IMR-90 (cell line): ENCODE results near the gene FLT3. TPM values are rescaled to one million over a fixed set of nuclear protein-coding genes. Genes with fewer than 3 reads are reported as not detected.

Experiments used
- ATAC-seq: fragments of 200-7000 bp; cut with Tn5 transposase; 2 replicates; pipeline ENCODE4 v1.9.1; 2020; ENCODE audit warnings: low read depth, mild to moderate bottlenecking, moderate library complexity
- BruUV-seq: library from RNA; stranded (reverse); fragments of 400-500 nt; replicated peaks from 2 replicates; lab custom pipeline; 2021; lab: Mats Ljungman, UMichigan
- CTCF ChIA-PET: fragments of 300-600 bp; formaldehyde crosslinking; extraction: SDS; loops from one replicate; lab custom pipeline; 2021; ENCODE audit warnings: antibody characterized with exemption; lab: Yijun Ruan, JAX
- POLR2A ChIA-PET: fragments of 300-600 bp; sonication (Branson Sonifier 250); formaldehyde crosslinking; loops from one replicate; lab custom pipeline; 2022; ENCODE audit warnings: antibody characterized with exemption; ENCODE audit not compliant: unreplicated experiment; lab: Charles Lee
- DNase-seq: peaks from one replicate; pipeline ENCODE4 v3.0.0; 2013
- H2AFZ ChIP-seq: replicated peaks from 2 replicates; pipeline ENCODE3; 2013; ENCODE audit warnings: low read length, mild to moderate bottlenecking; ENCODE audit not compliant: poor library complexity
- H2AK5ac ChIP-seq: 2 replicates; pipeline ENCODE4 v1.6.1; 2013; ENCODE audit warnings: low read depth, low read length, inconsistent platforms
- H2AK9ac ChIP-seq: replicated peaks from 2 replicates; pipeline ENCODE3; 2013; ENCODE audit warnings: mild to moderate bottlenecking, low read depth, low read length, moderate library complexity; ENCODE audit not compliant: poor library complexity
- H2BK120ac ChIP-seq: 2 replicates; pipeline ENCODE4 v1.6.1; 2013; ENCODE audit warnings: low read depth, low read length, inconsistent platforms
- H2BK15ac ChIP-seq: 3 replicates; pipeline ENCODE4 v1.6.1; 2013; ENCODE audit warnings: low read depth, low read length, inconsistent platforms
- H2BK20ac ChIP-seq: 2 replicates; pipeline ENCODE4 v1.6.1; 2013; ENCODE audit warnings: low read depth, mild to moderate bottlenecking, inconsistent platforms, low read length, moderate library complexity
- H2BK5ac ChIP-seq: 2 replicates; pipeline ENCODE4 v1.6.1; 2013; ENCODE audit warnings: mild to moderate bottlenecking, low read depth, low read length, inconsistent platforms; ENCODE audit not compliant: poor library complexity, severe bottlenecking
- H3K14ac ChIP-seq: replicated peaks from 2 replicates; pipeline ENCODE4 v1.6.1; 2013; ENCODE audit warnings: low read depth, low read length, inconsistent platforms
- H3K18ac ChIP-seq: 2 replicates; pipeline ENCODE4 v1.6.1; 2013; ENCODE audit warnings: low read depth, low read length, control low read depth
- H3K23ac ChIP-seq: 2 replicates; pipeline ENCODE4 v1.6.1; 2013; ENCODE audit warnings: low read depth, low read length, inconsistent platforms
- H3K27ac ChIP-seq: 2 replicates; pipeline ENCODE4 v1.5.1; 2013; ENCODE audit warnings: mild to moderate bottlenecking, control low read depth, low read length; ENCODE audit not compliant: insufficient read depth
- H3K27me3 ChIP-seq: 2 replicates; pipeline ENCODE4 v1.6.1; 2013; ENCODE audit warnings: low read length; ENCODE audit not compliant: control insufficient read depth, insufficient read depth
- H3K36me3 ChIP-seq: 2 replicates; pipeline ENCODE4 v1.6.1; 2013; ENCODE audit warnings: low read length, mixed read lengths; ENCODE audit not compliant: control insufficient read depth, insufficient read depth
- H3K4ac ChIP-seq: 2 replicates; pipeline ENCODE4 v1.6.1; 2013; ENCODE audit warnings: low read depth, low read length, inconsistent platforms
- H3K4me1 ChIP-seq: 2 replicates; pipeline ENCODE4 v1.6.1; 2013; ENCODE audit warnings: low read length, mixed read lengths; ENCODE audit not compliant: control insufficient read depth, insufficient read depth
- H3K4me2 ChIP-seq: 2 replicates; pipeline ENCODE4 v1.6.1; 2013; ENCODE audit warnings: low read depth, mild to moderate bottlenecking, control low read depth, low read length, moderate library complexity
- H3K4me3 ChIP-seq: 2 replicates; pipeline ENCODE4 v1.5.1; 2013; ENCODE audit warnings: low read depth, mild to moderate bottlenecking, control low read depth, low read length, moderate library complexity; ENCODE audit not compliant: insufficient read depth
- H3K56ac ChIP-seq: 2 replicates; pipeline ENCODE4 v1.6.1; 2013; ENCODE audit warnings: low read length, inconsistent platforms; ENCODE audit not compliant: insufficient read depth; ENCODE audit errors: extremely low read depth
- H3K79me1 ChIP-seq, 2 experiments: 2 replicates each; pipeline ENCODE4 v1.6.1; 2013; ENCODE audit warnings: low read length in 2 of 2, inconsistent platforms in 1 of 2, low read depth in 1 of 2
- H3K9ac ChIP-seq: 2 replicates; pipeline ENCODE4 v1.6.1; 2013; ENCODE audit warnings: low read depth, low read length, control low read depth
- H3K9me1 ChIP-seq: 2 replicates; pipeline ENCODE4 v1.6.1; 2013; ENCODE audit warnings: low read length, inconsistent platforms; ENCODE audit not compliant: insufficient read depth
- H3K9me3 ChIP-seq: 2 replicates; pipeline ENCODE4 v1.6.1; 2013; ENCODE audit warnings: low read length; ENCODE audit not compliant: control insufficient read depth, insufficient read depth
- H4K20me1 ChIP-seq: 2 replicates; pipeline ENCODE4 v1.6.1; 2013; ENCODE audit warnings: low read length, inconsistent platforms; ENCODE audit not compliant: insufficient read depth
- H4K5ac ChIP-seq: 2 replicates; pipeline ENCODE4 v1.6.1; 2013; ENCODE audit warnings: mild to moderate bottlenecking, low read depth, low read length, control low read depth
- H4K8ac ChIP-seq, 2 experiments: 2 replicates each; pipeline ENCODE4 v1.6.1; 2013; ENCODE audit warnings: low read depth in 2 of 2, low read length in 2 of 2, control low read depth in 1 of 2, inconsistent platforms in 1 of 2
- H4K91ac ChIP-seq: 2 replicates; pipeline ENCODE4 v1.6.1; 2013; ENCODE audit warnings: low read depth, low read length, inconsistent platforms; ENCODE audit not compliant: insufficient read depth
- BHLHE40 ChIP-seq: fragments of 150-350 bp; IDR thresholded peaks from 2 replicates; pipeline ENCODE4 v1.6.1; 2016; ENCODE audit warnings: mild to moderate bottlenecking, low read depth, low read length
- CEBPB ChIP-seq: IDR thresholded peaks from 2 replicates; pipeline ENCODE4 v1.6.1; 2012; ENCODE audit warnings: low read depth, low read length, improper control_type of control experiment
- CHD1 ChIP-seq: IDR thresholded peaks from 2 replicates; pipeline ENCODE4 v1.6.1; 2012; ENCODE audit warnings: low read depth, low read length, improper control_type of control experiment
- CTCF ChIP-seq: conservative IDR thresholded peaks from 2 replicates; pipeline ENCODE4 v1.5.1; 2012; ENCODE audit warnings: mild to moderate bottlenecking, low read depth, low read length, improper control_type of control experiment
- ELK1 ChIP-seq: fragments of 150-350 bp; IDR thresholded peaks from 2 replicates; pipeline ENCODE4 v1.6.1; 2016; ENCODE audit warnings: low read depth, mild to moderate bottlenecking, low read length, moderate library complexity, borderline replicate concordance
- FOS ChIP-seq: fragments of 150-350 bp; IDR thresholded peaks from 2 replicates; pipeline ENCODE4 v1.6.1; 2016; ENCODE audit warnings: low read depth, low read length
- MAFK ChIP-seq: IDR thresholded peaks from 2 replicates; pipeline ENCODE4 v1.6.1; 2012; ENCODE audit warnings: low read depth, low read length, improper control_type of control experiment
- MAZ ChIP-seq: IDR thresholded peaks from 2 replicates; pipeline ENCODE4 v1.6.1; 2012; ENCODE audit warnings: low read depth, mild to moderate bottlenecking, low read length, improper control_type of control experiment, moderate library complexity, borderline replicate concordance
- MXI1 ChIP-seq: IDR thresholded peaks from 2 replicates; pipeline ENCODE4 v1.6.1; 2012; ENCODE audit warnings: low read depth, mild to moderate bottlenecking, low read length, moderate library complexity, borderline replicate concordance
- NFE2L2 ChIP-seq: fragments of 150-350 bp; IDR thresholded peaks from 2 replicates; pipeline ENCODE4 v1.6.1; 2016; ENCODE audit warnings: low read depth, mild to moderate bottlenecking, low read length
- POLR2A ChIP-seq: IDR thresholded peaks from 2 replicates; pipeline ENCODE4 v1.6.1; 2012; ENCODE audit warnings: mild to moderate bottlenecking, low read depth, low read length
- RAD21 ChIP-seq: IDR thresholded peaks from 2 replicates; pipeline ENCODE4 v1.6.1; 2012; ENCODE audit warnings: low read length, improper control_type of control experiment
- RCOR1 ChIP-seq: IDR thresholded peaks from 2 replicates; pipeline ENCODE4 v1.6.1; 2012; ENCODE audit warnings: mild to moderate bottlenecking, low read length, improper control_type of control experiment; ENCODE audit not compliant: insufficient replicate concordance
- SMC3 ChIP-seq: fragments of 150-350 bp; IDR thresholded peaks from 2 replicates; pipeline ENCODE4 v1.6.1; 2016; ENCODE audit warnings: low read depth, mild to moderate bottlenecking, antibody characterized with exemption, low read length, moderate library complexity
- USF2 ChIP-seq: fragments of 150-350 bp; IDR thresholded peaks from 2 replicates; pipeline ENCODE4 v1.6.1; 2017; ENCODE audit warnings: mild to moderate bottlenecking, antibody characterized with exemption, low read length, low read depth
- WGBS, 2 experiments: methylation state at CpG; one replicate each; pipeline versions ENCODE4 v1.1.5 to v1.1.7; 2013; ENCODE audit warnings: missing lambda C conversion rate in 2 of 2; ENCODE audit not compliant: insufficient read length in 1 of 2; ENCODE audit errors: extremely low coverage in 2 of 2; 5-methylcytosine and 5-hydroxymethylcytosine counted together
- dilution Hi-C: fragments of 300-500 bp; cut with HindIII; formaldehyde crosslinking; loops from one replicate; pipeline ENCODE4 v1.14.3; 2018; ENCODE audit warnings: low sequenced_read_pairs; ENCODE audit not compliant: unreplicated experiment
- in situ Hi-C: fragments of 300-500 bp; cut with MboI; formaldehyde crosslinking; loops from 3 replicates; pipeline ENCODE4 v1.14.3; 2019; ENCODE audit warnings: low sequenced_read_pairs, inconsistent platforms, mixed read lengths
- intact Hi-C: fragments of 100-400 bp; cut with micrococcal nuclease; formaldehyde crosslinking; loops from 2 replicates; pipeline ENCODE4 v1.10.0; 2022
- polyA plus RNA-seq, 3 experiments: library from polyadenylated mRNA; depleted of rRNA; stranded (reverse); fragments of >200 nt; gene quantifications; 2 replicates each; pipeline ENCODE4 v1.2.3, GENCODE V29; 2012; ENCODE audit warnings: low replicate concordance in 1 of 3
- total RNA-seq: library from RNA; depleted of rRNA; stranded (reverse); fragments of >200 nt; gene quantifications from 2 replicates; pipeline ENCODE4 v1.2.3, GENCODE V29; 2012

FLT3 gene
- total and polyA plus RNA-seq, 2 of the 4 experiments (the other 2 are of a cell fraction) = not detected

GRCh38 chr13:28033894-28034655 is 66.3 kb downstream of the FLT3 start:
- no peaks in the 10 kb centered on the region; the same call in 1 of the 2 replicates for H3K27me3 ChIP-seq
- no peak overlapping the region for H3K18ac ChIP-seq
- H2BK15ac ChIP-seq = no peak overlapping the region
- H2AFZ ChIP-seq = no peak overlapping the region
- no peak overlapping the region for H3K23ac ChIP-seq
- H3K14ac ChIP-seq = no peak overlapping the region
- no peaks in the 10 kb centered on the region for H3K4me1 ChIP-seq
- no peak overlapping the region for H2AK9ac ChIP-seq
- H3K9ac ChIP-seq = no peak overlapping the region
- no peak overlapping the region for H3K27ac ChIP-seq
- H4K8ac ChIP-seq = no peak overlapping the region
- no peak overlapping the region for H3K4me2 ChIP-seq
- no TSS peak for BruUV-seq
- no peaks in the 10 kb centered on the region for H3K79me1 ChIP-seq
- H4K91ac ChIP-seq = no peak overlapping the region
- DNase-seq = no peak
- ChIA-PET CTCF (no interaction called here), POLR2A (no interaction called here)
- no peaks in the 10 kb centered on the region for H4K20me1 ChIP-seq
- H2BK5ac ChIP-seq = no peak overlapping the region
- no peak overlapping the region for H3K56ac ChIP-seq
- H4K5ac ChIP-seq = no peak overlapping the region
- no peak overlapping the region for H2AK5ac ChIP-seq
- H3K4ac ChIP-seq = no peak overlapping the region
- H3K4me3 ChIP-seq = no peak overlapping the region
- in situ Hi-C loops (no loop called here), intact Hi-C loops (no loop called here), dilution Hi-C loops (no loop called here)
- WGBS, 2 experiments = 43% methylated on average over 1 of the region's 8 CpGs; no CpG with 5 or more reads in 1 of the 2 experiments
- no peak for ATAC-seq
- H2BK20ac ChIP-seq = no peak overlapping the region
- H3K9me1 ChIP-seq = peaks cover 7% of the 10 kb centered on the region; the same call in 1 of the 2 replicates
- H2BK120ac ChIP-seq = no peak overlapping the region
- H3K9me3 ChIP-seq = peaks cover 2% of the 10 kb centered on the region; the same call in 1 of the 2 replicates
- H3K36me3 ChIP-seq = no peaks in the 10 kb centered on the region
- no peak for TF ChIP-seq MXI1
- TF ChIP-seq CTCF = no peak
- TF ChIP-seq RAD21 = no peak
- TF ChIP-seq MAZ = no peak
- no peak for TF ChIP-seq MAFK
- TF ChIP-seq SMC3 = no peak
- no peak for TF ChIP-seq CHD1
- no peak for TF ChIP-seq USF2
- no peak for TF ChIP-seq FOS
- TF ChIP-seq BHLHE40 = no peak
- TF ChIP-seq NFE2L2 = no peak
- no peak for TF ChIP-seq ELK1
- no peak for TF ChIP-seq POLR2A
- TF ChIP-seq CEBPB = no peak
- TF ChIP-seq RCOR1 = no peak
